Amniotic epithelial cell (primary cell): ENCODE measurements around the gene PTPRG.

Experiments
- DNase-seq: peaks from one replicate; pipeline ENCODE4 v3.0.0-alpha.2; 2010; ENCODE audit warnings: low read depth

Gene PTPRG

DNA sequence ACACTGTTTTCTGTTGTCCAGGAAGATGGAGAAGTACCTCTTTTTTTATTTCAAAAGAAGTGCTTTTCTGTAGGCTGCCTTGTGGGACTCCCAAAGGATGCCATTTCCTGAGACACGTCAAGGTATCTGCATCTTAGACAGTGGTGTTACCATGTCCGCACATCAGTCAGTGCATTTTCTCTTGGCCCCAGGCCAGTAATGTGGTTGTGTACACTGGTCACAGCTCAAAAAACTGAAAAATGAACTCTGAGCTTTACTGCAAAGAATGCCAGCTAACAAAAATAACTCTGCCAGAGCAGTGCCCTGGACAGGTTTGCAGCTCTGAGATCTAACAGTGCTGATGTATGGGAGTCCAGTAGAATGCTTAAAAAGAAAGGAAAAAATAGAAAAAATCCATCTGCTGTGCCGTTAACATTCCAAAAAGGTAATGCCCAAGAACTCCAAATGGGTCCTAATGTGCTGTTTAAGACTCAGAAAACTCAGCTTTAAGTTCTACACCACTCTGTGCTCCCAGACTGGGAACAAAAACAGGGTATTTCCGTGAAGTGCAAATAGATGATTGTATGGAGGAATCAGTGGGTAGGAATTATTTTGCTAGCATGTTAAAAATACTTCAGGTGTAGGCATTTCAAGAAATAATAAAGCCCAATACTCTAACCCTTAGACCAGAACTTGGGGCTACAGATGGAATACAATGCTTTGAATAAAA, 496.1 kb downstream of the PTPRG start:
- DNase-seq = no peak

DNA sequence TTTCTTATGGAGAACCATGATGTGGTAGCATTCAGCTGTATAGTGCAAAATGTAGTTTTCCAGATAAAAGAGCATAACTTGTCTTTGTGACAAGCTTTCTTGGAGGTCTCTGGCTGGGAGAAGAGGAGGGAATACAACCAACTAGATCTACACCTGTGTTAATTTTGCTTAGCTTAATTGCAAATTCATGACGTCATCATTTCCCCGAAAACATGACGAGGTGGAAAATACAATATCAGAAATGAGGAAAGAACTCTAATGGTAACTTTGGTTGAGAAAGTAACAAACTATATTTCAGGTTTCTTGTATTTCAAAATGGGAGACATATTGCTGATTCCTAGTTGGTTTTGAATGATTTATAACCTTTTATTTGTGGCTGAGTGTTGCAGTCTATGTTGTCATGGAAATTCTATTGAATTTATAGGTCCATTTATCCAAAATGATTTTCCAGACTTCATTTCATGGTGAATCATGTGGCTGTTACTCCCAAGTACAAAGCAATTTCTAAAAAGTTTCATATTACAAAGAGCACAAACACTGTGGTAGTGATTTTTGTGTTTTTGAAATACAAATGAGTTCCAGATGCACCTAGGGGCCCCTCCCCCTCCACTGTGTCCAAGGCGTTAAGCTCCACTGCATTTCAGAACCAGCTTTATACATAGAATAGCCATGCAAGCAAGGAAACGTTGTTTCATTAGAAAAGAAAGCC, 504.8 kb downstream of the PTPRG start:
- no peak for DNase-seq

DNA sequence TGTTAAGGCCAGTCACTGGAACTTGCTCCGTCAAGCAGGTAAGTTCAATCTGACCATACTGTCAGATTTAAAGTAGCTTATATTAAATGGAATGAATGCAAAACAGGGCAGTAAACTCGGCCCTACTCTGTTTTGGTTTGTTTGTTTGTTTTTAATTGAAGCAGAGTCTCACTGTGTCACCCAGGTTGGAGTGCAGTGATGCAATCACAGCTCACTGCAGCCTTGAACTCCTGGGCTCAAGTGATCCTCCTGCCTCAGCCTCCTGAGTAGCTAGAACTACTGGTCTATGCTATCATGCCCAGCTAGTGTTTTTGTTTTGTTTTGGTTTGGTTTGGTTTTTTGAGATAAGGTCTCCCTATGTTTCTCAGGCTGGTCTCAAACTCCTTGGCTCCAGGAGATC, 507.0 kb downstream of the PTPRG start:
- no peak for DNase-seq

DNA sequence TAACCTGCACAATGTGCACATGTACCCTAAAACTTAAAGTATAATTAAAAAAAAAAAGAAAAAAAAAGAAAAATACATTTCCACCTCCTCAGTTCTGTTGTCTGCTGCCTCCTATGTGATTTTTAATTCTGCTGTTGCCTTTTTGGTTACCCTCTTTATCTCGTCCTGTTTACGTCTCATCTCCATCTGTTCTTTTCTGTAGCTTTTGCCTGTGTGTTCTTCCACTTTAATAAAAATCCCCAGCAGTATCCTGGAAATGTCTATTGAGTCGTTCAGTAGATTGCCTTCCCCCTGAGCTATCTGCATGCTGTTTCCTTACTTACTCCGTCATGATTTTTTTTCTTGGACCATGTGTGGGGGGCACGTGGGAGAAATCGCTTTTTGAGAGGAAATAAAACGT, 509.5 kb downstream of the PTPRG start:
- no peak for DNase-seq

DNA sequence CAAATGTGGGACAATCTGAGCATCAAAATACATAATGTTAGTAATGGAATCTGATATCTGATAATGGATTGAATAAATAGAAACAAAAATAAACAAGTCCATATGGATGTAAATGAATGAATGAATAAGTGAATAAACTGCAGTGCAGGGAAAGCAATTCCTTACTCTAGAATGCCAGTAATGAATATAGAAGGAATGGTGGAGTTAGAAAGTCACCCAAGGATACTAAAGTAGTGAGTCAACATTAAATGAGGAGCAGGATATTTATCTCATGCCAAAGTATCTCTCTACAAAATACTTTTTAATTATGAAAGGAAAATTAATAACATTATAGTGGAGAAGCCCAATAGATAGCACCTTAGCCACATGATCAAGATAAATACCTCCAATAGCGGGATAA, 511.7 kb downstream of the PTPRG start:
- no peak for DNase-seq

DNA sequence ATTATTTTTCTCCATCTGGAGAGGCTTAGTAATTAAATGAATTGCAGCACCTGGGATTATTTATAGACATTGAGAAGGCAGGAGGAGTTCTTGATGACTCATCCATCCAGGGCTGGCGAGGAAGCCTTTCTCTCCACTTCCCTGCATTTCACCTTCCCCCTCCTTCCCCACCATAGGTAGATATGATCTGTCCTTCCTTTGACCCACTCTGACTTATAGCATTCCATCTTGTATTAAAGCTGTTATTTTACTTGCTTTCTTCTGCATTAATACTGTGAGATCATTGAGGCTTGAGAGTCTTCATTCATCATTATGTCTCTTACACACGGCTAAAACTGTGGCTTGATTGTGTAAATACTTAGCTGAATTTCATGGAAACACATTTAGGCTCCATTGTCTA, 523.2 kb downstream of the PTPRG start:
- no peak for DNase-seq

DNA sequence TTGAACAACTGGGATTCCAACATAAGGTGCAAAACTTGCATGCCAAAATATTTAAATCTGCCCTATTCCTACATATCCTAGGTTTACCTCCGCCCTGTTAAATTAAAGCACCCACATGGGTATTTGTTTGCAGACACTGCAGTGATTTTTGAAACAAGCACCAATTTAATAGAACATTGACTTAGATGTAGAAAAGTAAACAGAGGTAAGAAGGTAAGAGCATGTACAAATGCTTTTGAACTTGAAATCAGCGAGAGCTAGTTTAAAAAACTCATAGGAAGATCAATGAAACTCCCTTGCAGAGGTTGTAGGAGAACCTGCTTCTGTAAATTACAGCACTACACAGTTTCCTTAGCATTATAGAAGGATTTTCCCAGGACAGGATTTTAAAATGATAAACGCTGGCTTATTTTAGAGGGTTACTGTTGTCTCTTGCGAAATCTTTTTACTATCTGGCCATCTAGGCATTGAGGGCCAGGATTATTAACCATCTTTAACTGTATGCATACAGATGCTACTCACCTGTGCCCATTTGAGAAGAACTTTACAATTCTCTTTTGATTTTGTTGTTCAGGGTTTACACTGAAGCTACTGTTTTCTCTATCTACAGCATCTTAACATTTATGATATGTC, 527.2 kb downstream of the PTPRG start:
- DNase-seq = no peak

DNA sequence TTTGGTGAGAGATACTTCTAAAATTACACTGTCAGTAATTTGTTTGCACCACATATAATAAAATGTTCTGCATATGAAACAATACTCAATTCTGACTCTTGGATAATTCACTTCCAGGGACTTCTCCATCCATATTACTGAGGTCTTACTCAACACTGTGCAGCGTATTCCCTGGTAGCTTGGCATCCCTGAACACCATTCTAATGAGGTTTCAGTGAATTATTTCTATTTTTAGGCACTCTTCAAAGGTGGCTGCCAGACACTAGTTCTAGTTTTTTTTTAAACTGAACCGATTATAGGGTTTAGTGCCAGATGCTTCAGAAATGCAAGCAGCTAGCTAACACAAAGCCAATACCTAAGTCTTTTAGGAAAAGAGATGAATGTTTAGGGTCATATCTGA, 528.7 kb downstream of the PTPRG start:
- DNase-seq = no peak

DNA sequence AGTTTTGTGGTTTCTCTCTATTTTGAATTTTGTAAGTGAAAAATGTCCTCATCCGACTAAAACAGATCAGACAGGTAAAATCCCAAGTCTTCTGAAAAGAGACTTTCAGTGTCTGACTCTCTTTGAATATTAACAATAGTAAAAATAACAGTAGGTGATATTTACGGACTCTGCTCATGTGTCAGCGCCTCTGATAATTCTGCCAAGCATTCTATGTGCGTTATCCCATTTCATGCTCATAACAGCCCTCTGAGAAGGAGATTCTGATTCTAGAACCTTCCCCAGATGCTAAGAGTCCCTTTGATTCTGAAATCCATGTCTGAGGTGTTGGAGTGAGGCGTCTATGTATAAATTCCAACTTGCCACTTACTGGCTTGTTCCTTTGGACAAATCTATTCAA, 529.1 kb downstream of the PTPRG start:
- no peak for DNase-seq

DNA sequence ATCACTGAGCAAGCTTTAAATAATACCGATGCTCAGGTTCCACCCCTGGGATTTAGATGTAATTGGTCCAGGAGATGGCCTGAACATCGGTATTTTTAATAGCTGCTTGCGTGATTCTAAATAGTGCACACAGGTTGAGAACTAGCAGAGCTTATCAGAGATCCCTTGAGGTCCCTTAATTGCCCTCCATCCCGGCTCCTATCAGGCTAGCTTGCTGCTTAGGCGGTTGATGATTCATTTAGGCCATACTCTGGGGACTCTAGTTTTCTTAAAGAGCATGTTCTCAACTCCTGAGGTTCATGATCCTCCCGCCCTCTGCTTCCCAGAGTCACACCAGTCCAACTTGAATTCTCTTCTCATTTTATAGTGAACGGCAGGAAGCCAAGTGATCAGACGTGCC, 531.7 kb downstream of the PTPRG start:
- DNase-seq = no peak

DNA sequence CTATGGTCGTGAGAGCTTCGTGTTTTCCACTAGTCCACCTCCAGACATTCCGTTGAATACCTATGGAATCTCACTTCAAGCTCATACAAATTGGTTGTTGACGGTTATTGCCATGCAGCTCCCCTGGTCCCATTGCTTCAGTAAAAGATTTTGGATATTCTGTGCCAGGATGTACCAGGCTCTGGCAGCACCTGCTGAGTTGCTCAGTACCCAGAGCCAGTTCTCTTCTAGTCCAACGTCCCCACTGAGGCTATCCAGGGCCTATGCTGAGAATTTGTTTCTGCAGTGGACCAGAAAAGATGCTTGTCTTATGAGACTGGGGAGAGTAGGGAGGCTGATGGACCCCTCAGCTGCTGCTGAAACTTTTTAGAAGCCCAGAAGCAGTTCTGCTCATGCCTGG, 533.1 kb downstream of the PTPRG start:
- DNase-seq = no peak

DNA sequence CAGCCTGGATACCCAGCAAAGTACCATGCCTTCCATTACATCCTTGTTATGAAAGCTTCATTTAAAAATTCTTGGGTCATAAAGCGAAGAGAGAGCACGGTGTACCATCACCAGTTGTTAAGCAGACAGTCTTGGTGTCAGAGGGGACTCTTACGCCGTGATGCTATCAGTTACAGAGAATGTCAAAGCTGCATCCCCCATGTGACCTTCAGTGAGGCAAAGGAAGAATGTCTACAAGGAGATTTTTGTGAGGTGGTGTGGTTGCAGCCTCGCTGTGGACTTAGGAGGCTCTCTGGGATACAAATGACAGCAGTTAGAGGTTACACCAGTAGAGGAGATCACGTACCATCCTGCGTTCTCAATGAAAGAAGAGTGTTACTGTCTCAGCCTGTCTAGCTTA, 533.7 kb downstream of the PTPRG start:
- no peak for DNase-seq

DNA sequence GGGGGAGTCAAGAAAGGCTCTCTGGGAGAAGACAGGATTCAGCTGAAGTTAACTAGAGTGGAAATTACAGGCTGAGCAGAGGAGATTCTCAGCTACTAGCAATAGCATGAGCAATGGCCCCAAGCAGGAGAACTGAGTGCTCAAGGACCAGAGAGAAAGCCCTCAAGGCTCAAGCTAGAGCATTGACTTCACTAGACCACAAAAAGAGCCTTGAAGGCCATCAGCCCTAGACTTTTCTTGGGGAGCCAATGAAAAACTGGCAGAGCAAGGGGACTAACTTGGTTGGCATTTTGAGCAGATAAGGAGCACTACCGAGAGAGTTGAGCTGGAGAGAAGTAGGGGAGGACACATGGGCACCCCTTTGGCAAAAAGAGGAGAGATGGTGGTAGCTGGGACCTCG, 534.4 kb downstream of the PTPRG start:
- peak; percentile 3 for DNase-seq

DNA sequence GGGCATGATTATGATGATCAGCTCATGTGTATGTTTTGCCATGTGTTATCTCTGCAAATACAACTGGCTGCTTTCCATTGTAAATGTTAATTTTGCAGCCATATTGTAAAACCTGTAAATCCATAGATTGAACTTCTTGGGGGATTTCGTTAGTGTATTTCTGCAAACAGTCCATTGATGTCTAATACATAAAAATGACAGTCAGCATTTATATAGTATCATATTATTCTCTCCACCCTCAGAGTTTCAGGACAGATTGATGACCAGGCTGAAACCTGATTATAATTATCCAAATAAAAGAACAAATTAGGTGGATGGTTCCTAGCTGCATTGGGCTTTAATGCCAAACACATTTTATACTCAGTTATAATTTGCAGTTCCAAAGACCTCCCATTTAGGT, 535.1 kb downstream of the PTPRG start:
- DNase-seq = no peak

DNA sequence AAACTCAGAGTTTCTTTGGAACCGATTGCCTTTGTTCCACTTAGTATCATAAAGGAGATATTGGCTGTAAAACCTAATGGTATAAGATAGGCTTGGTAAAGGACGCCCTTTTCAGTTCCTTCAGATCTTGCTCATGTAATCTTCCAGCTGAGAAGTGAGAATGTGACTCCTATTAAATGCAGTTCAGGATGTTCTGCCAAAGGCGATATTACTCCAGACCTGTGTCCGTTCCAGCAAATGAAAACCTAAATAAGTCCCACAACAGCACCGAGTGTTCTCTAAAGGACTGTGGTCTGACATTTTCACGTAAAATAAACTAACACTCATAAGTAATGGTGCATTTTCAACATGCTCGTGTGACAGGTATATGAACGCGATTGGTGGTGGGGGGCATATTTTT, 535.8 kb downstream of the PTPRG start:
- no peak for DNase-seq

DNA sequence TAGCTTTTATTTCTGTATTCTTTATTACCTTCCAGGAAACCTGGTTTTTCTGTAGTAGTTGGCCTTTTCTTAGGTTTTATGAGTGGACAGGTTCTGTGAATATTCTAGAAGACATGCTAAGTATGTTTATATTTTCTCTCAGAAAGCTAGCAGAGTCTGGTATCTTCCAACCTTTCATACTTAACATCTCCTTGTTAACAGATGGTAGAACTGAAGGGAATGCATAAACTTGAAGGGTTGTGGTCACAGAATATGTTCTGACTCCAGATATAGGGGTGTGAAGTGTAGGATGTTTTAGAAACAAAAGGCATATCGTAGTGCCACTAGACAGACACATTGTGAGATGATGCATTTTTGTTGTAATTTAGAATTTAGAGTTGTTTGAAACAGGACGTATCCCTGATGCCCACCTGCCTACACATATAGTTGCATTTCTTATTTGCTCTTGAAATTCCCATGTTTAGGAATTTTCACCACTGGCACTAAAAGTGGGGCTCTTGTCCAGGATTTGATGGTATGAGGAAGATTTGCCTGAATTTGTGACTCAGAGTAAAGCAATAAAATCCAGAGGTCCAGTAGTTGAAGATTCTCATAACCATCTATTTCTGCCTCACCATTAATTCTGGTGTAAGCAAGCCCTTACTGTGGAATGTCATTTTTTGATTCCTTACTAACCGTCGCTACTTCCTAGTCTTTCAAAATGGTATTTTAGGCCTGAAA, 537.4 kb downstream of the PTPRG start:
- no peak for DNase-seq

DNA sequence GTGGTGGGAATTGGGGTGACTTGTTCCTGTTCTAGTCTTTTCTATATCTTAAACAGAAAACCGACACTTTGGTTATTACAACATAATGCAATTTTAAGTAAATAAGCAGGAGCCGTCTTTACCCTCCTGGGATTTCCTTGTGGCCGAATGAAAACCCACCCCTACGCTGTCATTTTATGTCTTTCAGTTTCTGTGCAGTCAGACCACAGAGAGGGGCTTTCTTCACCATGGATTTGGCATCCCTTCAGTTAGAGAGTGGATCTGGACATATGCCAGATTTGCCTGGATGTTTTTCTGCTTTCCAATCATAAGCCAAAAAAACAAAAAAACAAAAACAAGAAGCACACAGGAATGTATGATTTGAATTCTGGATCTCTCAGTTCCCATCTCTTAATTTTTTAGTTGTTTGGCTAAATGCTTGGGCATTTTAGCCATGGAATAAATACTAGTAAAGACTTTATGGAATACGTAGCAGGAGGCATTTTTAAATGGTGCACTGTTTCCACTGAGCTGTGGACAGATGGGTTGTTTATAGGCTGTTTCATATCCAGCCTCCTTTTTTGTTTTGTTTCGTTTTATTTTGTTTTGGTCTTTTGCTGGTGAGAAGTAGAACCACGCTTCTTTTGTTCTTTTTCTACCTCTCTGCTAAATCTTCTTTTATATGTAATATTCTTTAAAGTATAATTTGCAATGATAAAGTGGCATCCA, 539.1 kb downstream of the PTPRG start:
- DNase-seq = no peak

DNA sequence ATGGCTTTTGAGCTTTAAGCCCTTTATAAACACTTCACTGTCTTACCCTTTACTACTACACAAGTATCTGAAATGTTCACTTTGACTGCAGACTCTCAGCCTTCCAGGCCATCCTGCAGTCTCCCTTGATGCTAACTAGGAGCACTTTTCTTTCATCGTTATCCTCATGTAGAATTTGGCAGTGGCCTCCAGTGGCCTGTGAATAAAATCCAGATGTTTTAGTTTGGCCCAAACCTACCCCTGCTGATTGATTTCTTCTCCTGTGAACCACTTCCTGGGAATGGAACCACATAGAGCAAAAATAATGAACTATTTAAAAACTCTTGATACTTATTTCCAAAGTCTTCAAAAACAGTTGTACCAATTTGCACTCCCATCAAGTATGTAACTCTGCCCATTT, 540.1 kb downstream of the PTPRG start:
- no peak for DNase-seq

DNA sequence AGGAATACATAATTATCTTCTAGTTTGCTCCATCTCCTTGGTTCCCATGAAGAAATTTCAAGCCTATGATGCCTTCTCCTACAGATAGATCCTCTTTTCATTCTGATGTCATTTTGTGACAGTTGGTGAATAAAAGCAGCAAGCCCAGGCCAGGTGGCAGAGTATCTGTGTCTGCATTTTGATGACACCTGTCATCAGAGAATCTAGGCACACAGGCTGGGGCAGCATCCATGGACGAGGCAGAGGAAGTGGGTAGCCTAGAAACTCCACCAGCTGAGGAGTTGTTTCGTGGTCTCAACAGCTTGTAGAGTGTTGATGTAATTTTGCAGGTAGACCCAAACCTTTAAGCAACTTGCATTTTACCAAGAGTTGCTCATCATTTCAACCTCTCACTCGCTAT, 542.2 kb downstream of the PTPRG start:
- DNase-seq = no peak

DNA sequence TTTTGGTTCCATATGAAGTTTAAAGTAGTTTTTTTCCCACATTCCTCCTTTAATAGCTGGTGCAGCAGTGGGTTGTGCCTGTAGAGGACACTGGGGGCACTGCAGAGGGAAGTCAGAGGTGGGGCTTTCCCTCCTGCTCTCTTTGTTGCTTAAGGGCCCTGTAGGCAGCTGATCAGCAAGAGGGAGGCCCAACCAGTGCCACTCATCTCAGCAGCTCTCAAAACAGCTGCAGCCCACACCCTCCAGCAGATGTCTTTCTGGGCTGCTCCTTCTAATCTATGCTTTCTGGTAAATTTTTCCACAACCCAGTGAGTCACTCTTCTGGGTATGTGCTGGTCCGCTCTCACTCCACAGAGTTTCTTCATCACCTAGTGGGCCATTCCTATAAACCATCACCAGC, 548.2 kb downstream of the PTPRG start:
- DNase-seq = peak; percentile 92

DNA sequence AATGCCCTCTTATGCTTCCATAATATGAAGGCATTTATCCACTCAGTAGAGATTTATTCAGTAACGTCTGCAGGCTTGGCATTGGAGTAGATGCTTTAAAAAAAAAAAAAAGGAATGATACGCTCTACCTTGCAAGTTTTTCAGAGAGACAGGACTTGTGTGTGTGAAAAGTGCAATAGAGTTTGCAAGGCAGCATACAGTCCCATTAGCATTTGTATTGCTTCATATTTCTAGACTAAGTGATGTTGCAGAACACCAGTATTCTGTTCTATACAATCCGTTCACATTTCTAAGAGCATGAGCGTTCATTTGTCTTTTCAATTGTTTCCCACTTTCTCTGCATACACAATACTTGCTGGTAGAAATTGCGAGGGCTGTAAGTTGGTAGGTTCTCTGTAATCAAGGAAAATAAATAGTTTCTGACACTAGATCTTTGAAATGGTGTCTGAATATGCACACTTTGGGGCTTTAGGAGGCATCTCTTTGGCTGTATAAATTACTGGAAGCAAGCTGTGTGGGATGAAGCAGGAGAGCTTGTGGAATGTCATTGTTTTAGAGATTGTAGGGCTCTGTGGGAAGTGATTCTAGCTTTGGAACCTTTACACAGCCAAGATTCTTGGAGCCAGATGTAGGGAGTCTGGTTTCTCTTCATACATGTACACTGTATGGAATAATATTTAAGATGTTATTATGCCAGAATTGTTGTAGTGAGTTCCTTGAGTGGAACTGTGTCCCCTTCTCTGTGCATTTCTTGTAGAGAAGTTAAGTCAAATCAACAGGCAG, 549.3 kb downstream of the PTPRG start:
- DNase-seq = no peak
